Fibroblast of mammary gland (primary cell): Measurements from ENCODE around the gene STING1.

Experiments
- DNase-seq: peaks from one replicate; pipeline ENCODE4 v3.0.0-alpha.2; 2010; ENCODE audit warnings: low read depth
- H3K4me3 ChIP-seq: 2 replicates; pipeline ENCODE4 v1.5.1; 2011; ENCODE audit warnings: low read depth, mild to moderate bottlenecking, low read length, moderate library complexity; ENCODE audit not compliant: control insufficient read depth
- CTCF ChIP-seq: conservative IDR thresholded peaks from 2 replicates; pipeline ENCODE4 v1.5.1; 2011; ENCODE audit warnings: low read depth, low read length, inconsistent platforms; ENCODE audit not compliant: control insufficient read depth, insufficient read depth

The STING1 gene

DNA sequence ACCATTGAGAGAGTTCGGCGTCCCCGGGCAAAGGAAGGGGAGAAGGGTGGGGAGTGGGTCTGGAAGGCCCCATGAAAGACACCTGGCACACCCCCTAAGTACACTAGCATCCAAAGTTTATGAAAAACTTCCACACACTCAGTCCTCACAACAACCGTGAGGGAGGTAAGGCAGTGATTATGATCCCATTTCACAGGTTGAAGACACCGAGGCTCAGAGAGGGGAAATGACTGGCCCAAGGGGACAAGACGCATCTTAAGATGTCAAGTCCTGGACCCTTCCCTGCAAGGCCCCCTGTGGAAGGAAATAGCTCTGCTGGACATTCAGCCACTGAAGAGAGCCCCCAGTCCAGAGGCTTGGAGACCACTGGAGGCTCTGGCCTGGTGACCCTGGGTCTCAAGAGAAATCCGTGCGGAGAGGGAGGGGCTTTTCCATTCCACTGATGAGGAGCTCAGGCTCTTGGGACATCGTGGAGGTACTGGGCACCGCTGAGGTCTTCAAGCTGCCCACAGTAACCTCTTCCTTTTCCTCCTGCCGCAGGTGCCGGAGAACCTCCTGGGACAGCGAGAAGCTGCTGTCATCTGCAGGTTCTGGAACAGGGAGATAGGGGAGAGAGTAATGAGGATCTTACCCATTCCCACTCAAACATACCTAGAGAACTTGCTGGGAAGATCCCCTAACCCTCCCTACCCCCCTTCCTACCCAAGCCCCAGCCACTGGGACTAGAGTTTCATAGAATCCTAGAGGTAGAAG, 6.5 kb downstream of the STING1 start:
- no peak for TF ChIP-seq CTCF
- no peak overlapping the region for H3K4me3 ChIP-seq
- no peak for DNase-seq

GRCh38 chr5:139474890-139475791, 7.4 kb downstream of the STING1 start:
- H3K4me3 ChIP-seq: no peak overlapping the region
- TF ChIP-seq CTCF: no peak
- peak; percentile 81 for DNase-seq

- TF ChIP-seq CTCF: no peak
These were observed 9.0 kb downstream of the STING1 start for GRCh38 chr5:139473565-139473964.

DNA sequence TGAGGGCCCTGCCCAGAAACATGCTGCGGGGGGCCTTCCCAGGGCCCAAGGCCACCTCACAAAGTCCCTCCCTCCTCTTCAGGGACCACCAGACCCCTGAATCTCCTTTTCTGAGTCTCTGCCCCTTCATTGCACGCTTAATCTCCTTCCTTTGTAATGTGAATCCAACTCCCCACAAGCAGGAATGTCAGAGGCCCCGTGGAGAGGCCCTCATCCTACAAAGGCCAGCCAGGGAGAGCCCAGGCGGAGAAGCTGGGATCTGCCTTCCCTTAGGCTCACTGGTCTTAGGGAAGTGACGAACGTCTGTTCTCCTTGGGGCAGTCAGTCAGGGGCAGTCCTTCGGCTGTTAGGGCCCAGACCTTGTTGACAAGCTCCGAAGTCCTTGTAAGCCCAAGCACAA, 9.5 kb downstream of the STING1 start:
- DNase-seq: no peak
- no peak for TF ChIP-seq CTCF
- no peak overlapping the region for H3K4me3 ChIP-seq

More at GRCh38 chr5:139473565-139473964, 9.0 kb downstream of the STING1 start:
- peak; percentile 14 for DNase-seq
- H3K4me3 ChIP-seq: no peak overlapping the region

GRCh38 chr5:139472386-139473030, 10.1 kb downstream of the STING1 start:
- no peak for TF ChIP-seq CTCF
- H3K4me3 ChIP-seq: no peak overlapping the region
- DNase-seq: no peak

GRCh38 chr5:139470821-139471300, 11.7 kb downstream of the STING1 start, which contains the start of gene SMIM33:
TSS of gene SMIM33 (plus strand) at chr5:139471004. CDS start at chr5:139471122, 118 bp downstream.
- no peak for TF ChIP-seq CTCF
- no peak for DNase-seq
- H3K4me3 ChIP-seq: no peak within 1 kb of the TSS
